ENCODE results near the gene GSAP. TPM values are rescaled to one million over a fixed set of nuclear protein-coding genes. Genes with fewer than 3 reads are reported as not detected.

Gene GSAP
- polyA plus RNA-seq, 3 donors = 19.1 to 105 (median 35.6) TPM

GRCh38 chr7:77271766-77272165, 144.4 kb downstream of the GSAP start:
- peaks cover 0 to 2% (median 0%) of the 10 kb centered on the region in 3 donors for H3K27me3 Mint-ChIP-seq (ENCODE audit: low read depth in 3 of 3)
- H3K36me3 ChIP-seq (replicated peaks in 1 of 2; ENCODE audit: control insufficient read depth in 1 of 2, insufficient read depth in 2 of 2, low read length in 2 of 2) = no peaks in the 10 kb centered on the region
- peaks cover 26% of the 10 kb centered on the region for H3K4me1 Mint-ChIP-seq
- no peak overlapping the region for H3K4me3 Mint-ChIP-seq
- intact Hi-C loops (cut with micrococcal nuclease) = no loop called here
- H3K9me3 ChIP-seq (replicated peaks in 1 of 2; ENCODE audit: control insufficient read depth in 1 of 2, insufficient read depth in 1 of 2, low read length in 2 of 2) = no peaks in the 10 kb centered on the region
- H2AFZ ChIP-seq (ENCODE audit: insufficient read depth, low read depth, low read length, poor library complexity, severe bottlenecking) = no peak overlapping the region
- H3K4me2 ChIP-seq (replicated peaks; ENCODE audit: extremely low read depth, low read length, poor library complexity, severe bottlenecking) = no peak overlapping the region
- H3K9me3 Mint-ChIP-seq = no peaks in the 10 kb centered on the region
- TF ChIP-seq, protein P1, sequence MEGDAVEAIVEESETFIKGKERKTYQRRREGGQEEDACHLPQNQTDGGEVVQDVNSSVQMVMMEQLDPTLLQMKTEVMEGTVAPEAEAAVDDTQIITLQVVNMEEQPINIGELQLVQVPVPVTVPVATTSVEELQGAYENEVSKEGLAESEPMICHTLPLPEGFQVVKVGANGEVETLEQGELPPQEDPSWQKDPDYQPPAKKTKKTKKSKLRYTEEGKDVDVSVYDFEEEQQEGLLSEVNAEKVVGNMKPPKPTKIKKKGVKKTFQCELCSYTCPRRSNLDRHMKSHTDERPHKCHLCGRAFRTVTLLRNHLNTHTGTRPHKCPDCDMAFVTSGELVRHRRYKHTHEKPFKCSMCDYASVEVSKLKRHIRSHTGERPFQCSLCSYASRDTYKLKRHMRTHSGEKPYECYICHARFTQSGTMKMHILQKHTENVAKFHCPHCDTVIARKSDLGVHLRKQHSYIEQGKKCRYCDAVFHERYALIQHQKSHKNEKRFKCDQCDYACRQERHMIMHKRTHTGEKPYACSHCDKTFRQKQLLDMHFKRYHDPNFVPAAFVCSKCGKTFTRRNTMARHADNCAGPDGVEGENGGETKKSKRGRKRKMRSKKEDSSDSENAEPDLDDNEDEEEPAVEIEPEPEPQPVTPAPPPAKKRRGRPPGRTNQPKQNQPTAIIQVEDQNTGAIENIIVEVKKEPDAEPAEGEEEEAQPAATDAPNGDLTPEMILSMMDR (IDR thresholded peaks at IDR 0.05) = no peak
- no peak overlapping the region for H3K4me3 ChIP-seq (replicated peaks in 1 of 3; ENCODE audit: low read depth in 2 of 3, low read length in 3 of 3)
- no peak overlapping the region for H3K27ac Mint-ChIP-seq
- H3K9ac ChIP-seq (ENCODE audit: insufficient read depth, low read length, poor library complexity, severe bottlenecking) = no peak overlapping the region
- H3K36me3 Mint-ChIP-seq = peaks cover 9 to 18% of the 10 kb centered on the region in 2 donors
- peaks cover 21 to 28% of the 10 kb centered on the region in 2 donors for H3K4me1 ChIP-seq (ENCODE audit: control insufficient read depth in 1 of 2, insufficient read depth in 2 of 2, low read length in 2 of 2)
- H4K20me1 ChIP-seq (ENCODE audit: insufficient read depth, low read length) = no peaks in the 10 kb centered on the region
- no peak for DNase-seq
- no peaks in the 10 kb centered on the region for H3K27me3 ChIP-seq (ENCODE audit: control insufficient read depth in 2 of 2, insufficient read depth in 2 of 2, low read length in 2 of 2)
- no peaks in the 10 kb centered on the region for H3K79me2 ChIP-seq (ENCODE audit: insufficient read depth, low read length)
- H3K27ac ChIP-seq (ENCODE audit: low read depth in 1 of 2, low read length in 2 of 2) = no peak overlapping the region
- WGBS (ENCODE audit: insufficient coverage) = 97% methylated on average over 5 of the region's 5 CpGs

- TF ChIP-seq, protein P1 (IDR thresholded peaks at IDR 0.05) = no peak
- no peak overlapping the region for H3K4me3 ChIP-seq (replicated peaks in 1 of 3; ENCODE audit: low read depth in 2 of 3, low read length in 3 of 3)
- no peak overlapping the region for H3K27ac Mint-ChIP-seq
- H3K4me1 ChIP-seq (ENCODE audit: control insufficient read depth in 1 of 2, insufficient read depth in 2 of 2, low read length in 2 of 2) = peaks cover 8 to 12% of the 10 kb centered on the region in 2 donors
- H3K9me3 Mint-ChIP-seq = no peaks in the 10 kb centered on the region
- no peak overlapping the region for H3K4me2 ChIP-seq (replicated peaks; ENCODE audit: extremely low read depth, low read length, poor library complexity, severe bottlenecking)
- H3K36me3 ChIP-seq (replicated peaks in 1 of 2; ENCODE audit: control insufficient read depth in 1 of 2, insufficient read depth in 2 of 2, low read length in 2 of 2) = no peaks in the 10 kb centered on the region
- H3K79me2 ChIP-seq (ENCODE audit: insufficient read depth, low read length) = no peaks in the 10 kb centered on the region
- peaks cover 10% of the 10 kb centered on the region for H3K4me1 Mint-ChIP-seq
- intact Hi-C loops (cut with micrococcal nuclease) = no loop called here
- no peak overlapping the region for H3K4me3 Mint-ChIP-seq
- H3K36me3 Mint-ChIP-seq = peaks cover 9 to 15% of the 10 kb centered on the region in 2 donors
- no peaks in the 10 kb centered on the region for H3K27me3 Mint-ChIP-seq (ENCODE audit: low read depth in 3 of 3)
- WGBS (ENCODE audit: insufficient coverage) = no CpG with 5 or more reads among the region's 1 CpG
- H3K9ac ChIP-seq (ENCODE audit: insufficient read depth, low read length, poor library complexity, severe bottlenecking) = no peak overlapping the region
- no peak overlapping the region for H3K27ac ChIP-seq (ENCODE audit: low read depth in 1 of 2, low read length in 2 of 2)
- no peaks in the 10 kb centered on the region for H4K20me1 ChIP-seq (ENCODE audit: insufficient read depth, low read length)
- H3K27me3 ChIP-seq (ENCODE audit: control insufficient read depth in 2 of 2, insufficient read depth in 2 of 2, low read length in 2 of 2) = no peaks in the 10 kb centered on the region
- no peaks in the 10 kb centered on the region for H3K9me3 ChIP-seq (replicated peaks in 1 of 2; ENCODE audit: control insufficient read depth in 1 of 2, insufficient read depth in 1 of 2, low read length in 2 of 2)
- DNase-seq = no peak
- H2AFZ ChIP-seq (ENCODE audit: insufficient read depth, low read depth, low read length, poor library complexity, severe bottlenecking) = no peak overlapping the region
These were observed 146.1 kb downstream of the GSAP start for GRCh38 chr7:77270094-77270480.

All from CD14-positive monocyte (primary cell).